ENCODE results near the gene ADAM12. TPM values are rescaled to one million over a fixed set of nuclear protein-coding genes. Genes with fewer than 3 reads are reported as not detected.

The ADAM12 gene
- total RNA-seq, 1 experiment from 2014 or later: 0.24 TPM

- H3K23ac ChIP-seq (ENCODE audit: insufficient read length, low read depth, low read length): no peak overlapping the region
- H4K5ac ChIP-seq (ENCODE audit: insufficient read length, low read depth, low read length): no peak overlapping the region
- H2AFZ ChIP-seq (ENCODE audit: low read length): no peak overlapping the region
- no CpG with 5 or more reads among the region's 2 CpGs for WGBS (ENCODE audit: extremely low coverage, insufficient read length, low lambda C conversion rate)
- H4K20me1 ChIP-seq (ENCODE audit: control insufficient read depth, insufficient read depth, insufficient read length): no peaks in the 10 kb centered on the region
- no peak overlapping the region for H3K9ac ChIP-seq (ENCODE audit: extremely low read depth, insufficient read length, low read length)
- H2BK120ac ChIP-seq (ENCODE audit: low read depth, low read length, poor library complexity, severe bottlenecking): no peak overlapping the region
- no peak overlapping the region for H3K56ac ChIP-seq (ENCODE audit: insufficient read length, low read depth, low read length)
- no peaks in the 10 kb centered on the region for H3K23me2 ChIP-seq (ENCODE audit: insufficient read length, low read depth, low read length, poor library complexity, severe bottlenecking)
- no peak overlapping the region for H2BK5ac ChIP-seq (ENCODE audit: insufficient read length, low read length)
- Mint-ChIP-seq H3K9me3 (peaks cover 0 to 2% of the 10 kb centered on the region in 2 experiments; a peak in 1 of 5 replicates), H3K27me3 (ENCODE audit: low read depth) (no peaks in the 10 kb centered on the region), H3K27ac (no peak overlapping the region), H3K36me3 (ENCODE audit: insufficient read depth in 1 of 3, low read depth in 3 of 3) (no peaks in the 10 kb centered on the region), H3K4me3 (no peak overlapping the region), H3K4me1 (peaks cover 13 to 21% of the 10 kb centered on the region in 2 experiments)
- H3K27ac ChIP-seq (ENCODE audit: insufficient read length, low read depth, low read length): no peak overlapping the region
- H3K14ac ChIP-seq (ENCODE audit: insufficient read depth, low read length): no peak overlapping the region
- no peak overlapping the region for H3K18ac ChIP-seq (ENCODE audit: insufficient read length, low read depth, low read length)
- H3K4me1 ChIP-seq (ENCODE audit: insufficient read depth, low read length): peaks cover under 1% of the 10 kb centered on the region; the same call in 1 of the 2 replicates
- H4K91ac ChIP-seq (ENCODE audit: insufficient read length, low read depth, low read length): no peak overlapping the region
- no peak overlapping the region for H2AK5ac ChIP-seq (ENCODE audit: insufficient read length, low read length)
- no peak overlapping the region for H3K4me2 ChIP-seq (ENCODE audit: insufficient read depth, insufficient read length, low read length)
- no peak for DNase-seq
- no peaks in the 10 kb centered on the region for H3K9me3 ChIP-seq (ENCODE audit: control insufficient read depth, low read depth, low read length)
- no peak overlapping the region for H3T11ph ChIP-seq (ENCODE audit: low read length)
- TF ChIP-seq CTCF (conservative IDR thresholded peaks at IDR 0.05): no peak
- no peak overlapping the region for H3K4ac ChIP-seq (ENCODE audit: low read depth, low read length)
- no peaks in the 10 kb centered on the region for H3K27me3 ChIP-seq (ENCODE audit: insufficient read depth, low read length)
- H2BK15ac ChIP-seq (ENCODE audit: low read depth, low read length): no peak overlapping the region
- no peak overlapping the region for H4K8ac ChIP-seq (replicated peaks; ENCODE audit: insufficient read length, low read depth, low read length)
- H2BK12ac ChIP-seq (ENCODE audit: insufficient read length, low read depth, low read length): no peak overlapping the region
- H3K79me2 ChIP-seq (ENCODE audit: insufficient read depth, low read length): no peaks in the 10 kb centered on the region
- H2BK20ac ChIP-seq (ENCODE audit: low read depth, low read length, poor library complexity, severe bottlenecking): no peak overlapping the region
- H3K79me1 ChIP-seq (ENCODE audit: insufficient read depth, low read depth, low read length, poor library complexity, severe bottlenecking): no peaks in the 10 kb centered on the region
Measured at GRCh38 chr10:126170776-126171175, 217.5 kb downstream of the ADAM12 start.

Measured in H9 (cell line).